Posterior cingulate gyrus (tissue), 11 donors: ENCODE data around the gene KRTAP4-9.
"Not testable (repeated sequence)": the region's sequence is repeated elsewhere in the genome, so short reads cannot be mapped to it uniquely, and the experiment has no call there.

Experiments
- DNase-seq, 10 donors: peaks; one replicate each; pipeline versions ENCODE4 v3.0.0 to v3.0.0-alpha.2; 2020 to 2021; ENCODE audit warnings: mixed read lengths in 3 of 10
- intact Hi-C: fragments of 100-400 bp; cut with DNase I; formaldehyde crosslinking; loops from one replicate; pipeline ENCODE4 v1.15.1; 2023

Gene KRTAP4-9

GRCh38 chr17:41088760-41089352 is 16.3 kb upstream of the KRTAP4-9 start:
- intact Hi-C loops, DNase-seq: not testable (repeated sequence)

GRCh38 chr17:41096055-41096454 is 9.1 kb upstream of the KRTAP4-9 start:
- intact Hi-C loops = no loop called here
- DNase-seq = no peak

- intact Hi-C loops = no loop called here
Measured at GRCh38 chr17:41098042-41098441, 7.1 kb upstream of the KRTAP4-9 start, which contains the start of gene KRTAP4-8. Gene KRTAP4-8, minus strand, starts transcription at chr17:41098142. Its CDS starts 58 bp downstream, at chr17:41098084.

GRCh38 chr17:41098481-41098880 is 6.7 kb upstream of the KRTAP4-9 start:
- intact Hi-C loops = no loop called here
- no peak for DNase-seq

More at GRCh38 chr17:41098042-41098441, 7.1 kb upstream of the KRTAP4-9 start, which contains the start of gene KRTAP4-8:
- DNase-seq = no peak

GRCh38 chr17:41099682-41100480 is 5.3 kb upstream of the KRTAP4-9 start:
- DNase-seq, intact Hi-C loops: not testable (repeated sequence)

GRCh38 chr17:41101586-41102259 is 3.5 kb upstream of the KRTAP4-9 start, which contains the start of gene KRTAP4-16:
Gene KRTAP4-16, minus strand, starts transcription at chr17:41102209. Its CDS starts 0 bp downstream, at chr17:41102209.
- peak in 1 of 10 donors; percentile 79 for DNase-seq
- intact Hi-C loops = no loop called here

- DNase-seq = no peak
- intact Hi-C loops = no loop called here
Measured at GRCh38 chr17:41103896-41104295, 1.3 kb upstream of the KRTAP4-9 start.

GRCh38 chr17:41104386-41105038 is 677 bp upstream of the KRTAP4-9 start:
- intact Hi-C loops, DNase-seq: not testable (repeated sequence)

- DNase-seq = no peak
- intact Hi-C loops = no loop called here
Measured at GRCh38 chr17:41107941-41108450, 2.8 kb downstream of the KRTAP4-9 start.

- intact Hi-C loops, DNase-seq: not testable (repeated sequence)
Measured at GRCh38 chr17:41108728-41109386, 3.7 kb downstream of the KRTAP4-9 start.

- intact Hi-C loops = no loop called here
- no peak for DNase-seq
Measured at GRCh38 chr17:41111151-41111885, 6.1 kb downstream of the KRTAP4-9 start.

- intact Hi-C loops = no loop called here
- no peak for DNase-seq
Measured at GRCh38 chr17:41116297-41116696, 11.1 kb downstream of the KRTAP4-9 start.

- intact Hi-C loops = not testable (repeated sequence)
- peak in 1 of 10 donors; percentile 70 for DNase-seq
Measured at GRCh38 chr17:41117846-41118386, 12.7 kb downstream of the KRTAP4-9 start, which contains the start of gene KRTAP4-11. Gene KRTAP4-11, minus strand, starts transcription at chr17:41118373. Its CDS starts 58 bp downstream, at chr17:41118315.

- no peak for DNase-seq
- intact Hi-C loops = no loop called here
Measured at GRCh38 chr17:41118721-41119120, 13.5 kb downstream of the KRTAP4-9 start.

GRCh38 chr17:41119696-41120690 is 14.8 kb downstream of the KRTAP4-9 start:
- DNase-seq, intact Hi-C loops: not testable (repeated sequence)

GRCh38 chr17:41121742-41122141 is 16.6 kb downstream of the KRTAP4-9 start:
- DNase-seq = no peak
- intact Hi-C loops = no loop called here

- intact Hi-C loops, DNase-seq: not testable (repeated sequence)
Measured at GRCh38 chr17:41123292-41123990, 18.3 kb downstream of the KRTAP4-9 start.
